OCI-LY3 (cell line): ENCODE data around the gene KDM7A.
A peak's percentile ranks its signal among the peaks of the same experiment; 100 is the strongest.

ENCODE experiments used
- H2AFZ ChIP-seq: fragments of 200-600, 300-600 bp; shearing (Covaris generic); 2 replicates; pipeline ENCODE4 v1.6.0; 2014; ENCODE audit warnings: antibody characterized with exemption, low read depth, low read length
- H3K27ac ChIP-seq: fragments of 200-600, 300-600 bp; sonication (generic); 2 replicates; pipeline ENCODE4 v1.5.1; 2014; ENCODE audit warnings: mild to moderate bottlenecking, low read length, moderate library complexity, mixed read lengths
- H3K27me3 ChIP-seq: fragments of 200-600, 300-600 bp; sonication (generic); 2 replicates; pipeline ENCODE4 v1.6.1; 2014; ENCODE audit warnings: low read depth, low read length, mixed read lengths
- H3K36me3 ChIP-seq: fragments of 200-600, 300-600 bp; sonication (generic); replicated peaks from 2 replicates; pipeline ENCODE3; 2014; ENCODE audit warnings: low read depth, low read length, mixed read lengths
- H3K4me1 ChIP-seq: fragments of 300-600, 200-600 bp; sonication (generic); 2 replicates; pipeline ENCODE4 v1.6.1; 2014; ENCODE audit warnings: low read length, mixed read lengths
- H3K4me2 ChIP-seq: fragments of 200-600, 300-600 bp; sonication (generic); 2 replicates; pipeline ENCODE4 v1.6.1; 2014; ENCODE audit warnings: low read length, mixed read lengths
- H3K4me3 ChIP-seq: fragments of 300-600, 200-600 bp; sonication (generic); 2 replicates; pipeline ENCODE4 v1.5.1; 2014; ENCODE audit warnings: antibody characterized with exemption, mild to moderate bottlenecking, low read length, moderate library complexity
- H3K79me2 ChIP-seq: fragments of 300-600, 200-600 bp; shearing (Covaris generic); 2 replicates; pipeline ENCODE4 v1.6.1; 2014; ENCODE audit warnings: mild to moderate bottlenecking, low read length, mixed read lengths
- H3K9ac ChIP-seq: fragments of 300-600, 200-600 bp; shearing (Covaris generic); 2 replicates; pipeline ENCODE4 v1.6.0; 2014; ENCODE audit warnings: mild to moderate bottlenecking, low read length, moderate library complexity
- H3K9me3 ChIP-seq: fragments of 200-600, 300-600 bp; shearing (Covaris generic); 2 replicates; pipeline ENCODE4 v1.6.1; 2014; ENCODE audit warnings: low read length, mixed read lengths; ENCODE audit not compliant: insufficient read depth
- H4K20me1 ChIP-seq: fragments of 200-600, 300-600 bp; sonication (generic); 2 replicates; pipeline ENCODE4 v1.6.1; 2016; ENCODE audit warnings: low read length, mixed read lengths; ENCODE audit not compliant: insufficient read depth
- EZH2phosphoT487 ChIP-seq: fragments of 200-600 bp; shearing (Covaris generic); IDR thresholded peaks from 2 replicates; pipeline ENCODE4 v1.6.1; 2018; ENCODE audit warnings: antibody characterized with exemption, mixed run types, low read depth
- TF ChIP-seq, protein P1 (sequence below): fragments of 200-600, 300-600 bp; sonication (generic); IDR thresholded peaks from 2 replicates; pipeline ENCODE4 v1.5.1; 2014; ENCODE audit warnings: antibody characterized with exemption, low read length, low read depth

The KDM7A gene

DNA sequence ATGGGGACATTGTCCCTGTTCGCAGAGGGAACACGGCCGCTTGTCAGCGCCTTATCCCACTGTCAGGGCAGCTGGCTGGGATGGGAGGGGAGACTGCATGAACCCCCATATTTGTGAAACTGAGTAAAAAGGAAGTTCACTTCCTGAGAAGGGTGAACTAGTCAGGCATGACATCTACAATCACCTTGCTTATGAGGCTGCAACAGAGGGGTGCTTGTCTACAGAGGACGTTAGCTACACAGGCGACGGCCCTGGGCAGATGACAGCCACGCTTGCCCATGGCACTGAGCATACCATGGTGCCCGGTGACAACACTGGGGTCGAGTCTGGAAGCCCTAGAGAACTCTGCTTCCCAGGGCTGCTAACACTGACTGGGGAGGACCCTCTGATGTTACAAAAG lies 46.0 kb upstream of the KDM7A start:
- H3K27ac ChIP-seq: no peak overlapping the region
- TF ChIP-seq, protein P1, sequence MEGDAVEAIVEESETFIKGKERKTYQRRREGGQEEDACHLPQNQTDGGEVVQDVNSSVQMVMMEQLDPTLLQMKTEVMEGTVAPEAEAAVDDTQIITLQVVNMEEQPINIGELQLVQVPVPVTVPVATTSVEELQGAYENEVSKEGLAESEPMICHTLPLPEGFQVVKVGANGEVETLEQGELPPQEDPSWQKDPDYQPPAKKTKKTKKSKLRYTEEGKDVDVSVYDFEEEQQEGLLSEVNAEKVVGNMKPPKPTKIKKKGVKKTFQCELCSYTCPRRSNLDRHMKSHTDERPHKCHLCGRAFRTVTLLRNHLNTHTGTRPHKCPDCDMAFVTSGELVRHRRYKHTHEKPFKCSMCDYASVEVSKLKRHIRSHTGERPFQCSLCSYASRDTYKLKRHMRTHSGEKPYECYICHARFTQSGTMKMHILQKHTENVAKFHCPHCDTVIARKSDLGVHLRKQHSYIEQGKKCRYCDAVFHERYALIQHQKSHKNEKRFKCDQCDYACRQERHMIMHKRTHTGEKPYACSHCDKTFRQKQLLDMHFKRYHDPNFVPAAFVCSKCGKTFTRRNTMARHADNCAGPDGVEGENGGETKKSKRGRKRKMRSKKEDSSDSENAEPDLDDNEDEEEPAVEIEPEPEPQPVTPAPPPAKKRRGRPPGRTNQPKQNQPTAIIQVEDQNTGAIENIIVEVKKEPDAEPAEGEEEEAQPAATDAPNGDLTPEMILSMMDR: no peak
- no peak for TF ChIP-seq EZH2phosphoT487
- peaks cover 58% of the 10 kb centered on the region for H4K20me1 ChIP-seq
- H3K4me3 ChIP-seq: no peak overlapping the region
- peaks cover 7% of the 10 kb centered on the region; the same call in 1 of the 2 replicates for H3K9me3 ChIP-seq
- peak overlapping the region; percentile 33 for H3K4me2 ChIP-seq
- peaks cover 9% of the 10 kb centered on the region for H3K4me1 ChIP-seq
- no peak overlapping the region for H2AFZ ChIP-seq
- peaks cover 87% of the 10 kb centered on the region for H3K27me3 ChIP-seq
- no peaks in the 10 kb centered on the region for H3K79me2 ChIP-seq
- H3K9ac ChIP-seq: no peak overlapping the region
- H3K36me3 ChIP-seq: no peaks in the 10 kb centered on the region

DNA sequence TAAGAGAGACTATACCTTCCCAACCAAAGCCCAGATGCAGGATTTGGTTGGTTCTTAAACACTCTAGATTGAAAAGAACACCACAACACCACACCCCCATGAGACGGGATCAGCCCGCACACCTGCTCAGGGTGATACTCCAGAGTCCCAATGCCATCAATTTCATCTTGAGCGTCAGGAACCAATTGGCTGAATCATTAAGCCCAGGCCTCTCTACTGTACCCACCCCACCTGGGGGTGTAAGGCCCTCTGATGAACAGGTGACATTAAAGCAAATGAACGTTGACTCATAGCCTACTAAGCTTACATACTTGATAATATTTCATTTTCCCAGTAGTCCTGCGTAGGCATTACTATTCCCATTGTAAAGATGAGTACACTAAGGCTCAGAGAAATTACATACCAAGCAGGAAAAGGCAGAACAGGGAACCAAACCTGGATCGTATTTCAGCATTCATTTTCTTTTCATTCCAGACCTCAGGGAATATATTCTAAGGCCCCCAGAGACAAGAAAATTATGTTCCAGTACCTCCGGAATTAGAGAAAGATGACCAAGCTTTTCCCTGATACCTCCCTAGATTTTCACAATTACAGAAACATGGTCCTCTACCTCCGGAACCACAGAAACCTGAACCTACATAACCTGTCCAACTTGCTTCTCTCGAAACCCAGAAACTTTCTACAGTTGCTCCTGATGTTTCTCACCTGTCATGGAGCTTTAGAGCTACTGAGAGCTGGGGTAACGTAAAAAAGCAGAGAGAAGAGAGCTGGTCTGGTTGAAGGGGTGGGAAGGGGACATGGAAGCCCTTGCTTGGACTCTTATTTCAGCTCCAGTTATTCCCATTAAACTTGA lies 43.1 kb upstream of the KDM7A start:
- Histone ChIP-seq H3K27ac (no peak overlapping the region), H3K36me3 (no peaks in the 10 kb centered on the region), H2AFZ (no peak overlapping the region), H3K4me2 (no peak overlapping the region), H3K9ac (no peak overlapping the region), H3K4me1 (peaks cover 10% of the 10 kb centered on the region), H3K27me3 (peaks cover 87% of the 10 kb centered on the region), H4K20me1 (peaks cover 48% of the 10 kb centered on the region), H3K9me3 (peaks cover 10% of the 10 kb centered on the region; the same call in 1 of the 2 replicates), H3K79me2 (no peaks in the 10 kb centered on the region), H3K4me3 (no peak overlapping the region)
- TF ChIP-seq, protein P1: no peak
- TF ChIP-seq EZH2phosphoT487: no peak

DNA sequence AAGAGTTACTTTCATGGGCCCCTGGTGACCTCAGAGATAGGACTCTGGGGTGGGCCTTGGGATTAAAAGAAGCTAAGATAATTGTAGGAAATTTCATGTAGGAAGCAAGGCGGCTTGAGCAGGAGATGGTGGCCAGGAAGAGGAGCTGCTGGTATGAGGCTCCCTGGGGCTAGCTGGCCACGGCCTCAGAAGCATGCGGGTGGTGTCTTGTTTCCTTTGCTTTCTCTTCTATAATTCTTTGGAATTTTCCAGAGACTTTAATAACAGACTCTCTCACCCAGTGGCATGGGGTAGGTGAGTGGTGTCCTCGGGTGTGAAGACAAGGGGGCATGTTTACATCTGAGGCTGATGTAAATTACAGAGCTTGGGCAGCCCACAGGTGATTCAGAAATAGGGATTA lies 41.9 kb upstream of the KDM7A start:
- Histone ChIP-seq H3K9ac (no peak overlapping the region), H4K20me1 (peaks cover 51% of the 10 kb centered on the region), H3K4me3 (no peak overlapping the region), H3K27me3 (peaks cover 89% of the 10 kb centered on the region), H3K4me1 (peaks cover 22% of the 10 kb centered on the region), H3K9me3 (peaks cover 10% of the 10 kb centered on the region; the same call in 1 of the 2 replicates), H3K4me2 (no peak overlapping the region), H3K36me3 (no peaks in the 10 kb centered on the region), H3K27ac (no peak overlapping the region), H3K79me2 (no peaks in the 10 kb centered on the region), H2AFZ (no peak overlapping the region)
- TF ChIP-seq, protein P1: no peak
- TF ChIP-seq EZH2phosphoT487: no peak

DNA sequence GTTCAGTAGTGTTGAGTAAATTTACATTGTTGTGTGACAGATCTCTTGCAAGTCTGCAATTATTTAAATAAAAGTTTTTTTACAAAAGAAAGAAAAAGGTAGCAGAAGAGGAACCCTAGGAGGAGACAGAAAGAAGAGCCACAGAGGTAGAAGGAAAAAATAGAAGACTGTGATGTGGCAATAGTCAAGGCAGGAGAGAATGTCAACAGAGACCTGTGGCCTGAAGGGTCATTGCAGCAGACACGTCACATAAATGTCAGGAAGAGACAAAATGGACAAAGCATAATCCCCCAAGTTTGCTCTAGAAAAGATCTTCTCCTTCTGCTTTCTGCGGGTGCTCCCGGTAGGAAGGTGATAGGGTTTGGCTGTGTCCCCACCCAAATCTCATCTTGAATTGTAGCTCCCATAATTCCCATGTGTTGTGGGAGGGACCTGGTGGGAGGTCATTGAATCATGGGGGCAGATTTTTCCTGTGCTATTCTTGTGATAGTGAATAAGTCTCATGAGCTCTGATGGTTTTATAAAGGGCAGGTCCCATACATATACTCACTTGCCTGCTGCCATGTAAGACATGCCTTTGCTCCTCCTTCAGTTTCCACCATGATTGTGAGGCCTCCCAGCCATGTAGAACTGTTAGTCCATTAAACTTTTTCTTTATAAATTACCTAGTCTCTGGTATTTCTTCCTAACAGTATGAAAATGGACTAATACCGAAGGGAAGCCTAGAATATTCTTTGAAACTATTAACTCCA lies 41.1 kb upstream of the KDM7A start:
- Histone ChIP-seq H3K27ac (no peak overlapping the region), H2AFZ (no peak overlapping the region), H4K20me1 (peaks cover 48% of the 10 kb centered on the region), H3K4me2 (no peak overlapping the region), H3K4me1 (peaks cover 24% of the 10 kb centered on the region), H3K27me3 (peaks cover 89% of the 10 kb centered on the region), H3K9ac (no peak overlapping the region), H3K4me3 (no peak overlapping the region), H3K9me3 (peaks cover 10% of the 10 kb centered on the region; the same call in 1 of the 2 replicates), H3K36me3 (no peaks in the 10 kb centered on the region), H3K79me2 (no peaks in the 10 kb centered on the region)
- TF ChIP-seq, protein P1: no peak
- no peak for TF ChIP-seq EZH2phosphoT487
